NK-92 (cell line): ENCODE results near the gene TMEM116.

Experiments used
- DNase-seq: peaks from one replicate; lab custom pipeline; 2025; ENCODE audit not compliant: unreplicated experiment; lab: John Stamatoyannopoulos, UW

The TMEM116 gene

GRCh38 chr12:111905502-111905901 is 107.5 kb downstream of the TMEM116 start:
- DNase-seq = no peak

GRCh38 chr12:111904446-111904975 is 108.5 kb downstream of the TMEM116 start:
- no peak for DNase-seq

- no peak for DNase-seq
Measured at GRCh38 chr12:111901182-111901581, 111.8 kb downstream of the TMEM116 start.

- DNase-seq = no peak
Measured at GRCh38 chr12:111894556-111894955, 118.4 kb downstream of the TMEM116 start.

GRCh38 chr12:111893287-111893686 is 119.7 kb downstream of the TMEM116 start:
- no peak for DNase-seq

GRCh38 chr12:111887926-111888745 is 124.8 kb downstream of the TMEM116 start:
- no peak for DNase-seq

- DNase-seq = no peak
Measured at GRCh38 chr12:111886662-111887545, 126.1 kb downstream of the TMEM116 start.

- no peak for DNase-seq
Measured at GRCh38 chr12:111881716-111882115, 131.2 kb downstream of the TMEM116 start.
